Heart left ventricle (tissue), 16 donors: ENCODE data around the gene CACNA1C. TPM values are rescaled to one million over a fixed set of nuclear protein-coding genes. Genes with fewer than 3 reads are reported as not detected.

Experiments
- ATAC-seq, 4 donors: fragments of 200-7000 bp; cut with Tn5 transposase; one replicate each; pipeline ENCODE4 v1.9.1; 2020 to 2022; ENCODE audit warnings: moderate library complexity in 4 of 4, mild to moderate bottlenecking in 3 of 4, moderate number of reproducible peaks in 1 of 4
- DNase-seq, 5 donors: peaks; one replicate each; pipeline ENCODE4 v3.0.0-alpha.2; 2020
- H3K27ac ChIP-seq, 12 donors: fragments of 200-600 bp; sonication (generic) in 4 of 12; one replicate each; pipeline versions ENCODE4 v1.5.0 to v1.8.0; 2016 to 2022; ENCODE audit warnings: mild to moderate bottlenecking in 2 of 12
- H3K27me3 ChIP-seq, 9 donors: fragments of 200-600 bp; sonication (generic) in 2 of 9; one replicate each; pipeline versions ENCODE4 v1.5.1 to v1.8.0; 2016 to 2022; ENCODE audit warnings: mild to moderate bottlenecking in 3 of 9
- H3K36me3 ChIP-seq, 9 donors: fragments of 200-600 bp; sonication (generic) in 2 of 9; one replicate each; pipeline versions ENCODE4 v1.5.0 to v1.8.0; 2018 to 2022; ENCODE audit warnings: mild to moderate bottlenecking in 2 of 9
- H3K4me1 ChIP-seq, 12 donors: fragments of 200-600 bp; sonication (generic) in 4 of 12; one replicate each; pipeline versions ENCODE4 v1.5.0 to v1.8.0; 2016 to 2022; ENCODE audit warnings: mild to moderate bottlenecking in 3 of 12
- H3K4me3 ChIP-seq, 12 donors: fragments of 200-600 bp; sonication (generic) in 4 of 12; one replicate each; pipeline versions ENCODE4 v1.5.0 to v1.8.0; 2017 to 2022; ENCODE audit warnings: mild to moderate bottlenecking in 9 of 12, moderate library complexity in 4 of 12
- H3K9me3 ChIP-seq, 12 donors: fragments of 200-600 bp; sonication (generic) in 4 of 12; one replicate each; pipeline versions ENCODE4 v1.5.0 to v1.8.0; 2016 to 2022; ENCODE audit warnings: mild to moderate bottlenecking in 1 of 12
- POLR2A ChIP-seq, 2 donors: fragments of 450-650 bp; IDR thresholded peaks; one replicate each; pipeline ENCODE4 v1.6.1; 2017; ENCODE audit warnings: antibody characterized with exemption in 2 of 2, mild to moderate bottlenecking in 2 of 2, moderate library complexity in 2 of 2
- WGBS, 4 donors: extraction: QIAGEN DNeasy Blood & Tissue Kit in 2 of 4; methylation state at CpG; one replicate each; pipeline versions ENCODE4 v1.1.5 to v1.1.7; 2013 to 2018; 5-methylcytosine and 5-hydroxymethylcytosine counted together
- intact Hi-C, 10 donors: fragments of 100-400 bp; cut with DNase I; formaldehyde crosslinking; loops; one replicate each; pipeline versions ENCODE4 v1.11.1 to v1.14.2; 2022
- polyA plus RNA-seq, 2 donors: library from polyadenylated mRNA; stranded (reverse); fragments of 200-250 nt; gene quantifications; one replicate each; pipeline ENCODE4 v1.2.3, GENCODE V29; 2013
- total RNA-seq, 9 donors: library from RNA; depleted of rRNA in 2 of 9; stranded (reverse); fragments of >200 nt in 2 of 9; fragmentation: NEBNext Ultra II Directional in 3 of 9; extraction: Animal tissue kit (Norgen Biotek cat#: 25700) in 3 of 9; gene quantifications; one replicate each; pipeline versions ENCODE4 v1.1.0 to v1.2.4, GENCODE V29; 2016 to 2023
- TF ChIP-seq, protein P1 (sequence below), 12 donors: fragments of 200-600 bp; sonication (generic) in 4 of 12; IDR thresholded peaks; one replicate each; pipeline versions ENCODE4 v1.5.0 to v1.8.0; 2018 to 2022; ENCODE audit warnings: antibody characterized with exemption in 12 of 12, mild to moderate bottlenecking in 5 of 12
- donor health status: ischemic (EF 13 %, LVEDD 7.1; RV severe dilation, severe dysfunction).
- donor health status: healthy with polysubstance abuse.
- donor health status: DM: no; HTN: yes; CAD: no.
- donor health status: DM: no; HTN: no; CAD: no.
- donor health status: ischemic (EF 25% LVEDD 6.9; RV normal size, moderate dysfunction).
- donor health status: ischemic (EF 25% LVEDD 5.7; RV mildly dilated, moderate dysfunction).
- donor health status: healthy.
- donor health status: DM: yes; HTN: yes; CAD: no.
- donor health status: ischemic (EF 35%, LVEDD 5.7; RV mildly dilated, moderate dysfunction).
- donor health status: nonischemic (EF 11% LVEDD 7.7; RV severe dilation, severe dysfunction).
- donor health status: DM: yes; HTN: yes; CAD: no.
- donor health status: PGD.
- donor health status: ischemic (EF 29% LVEDD 5.4; RV normal size, mild dysfunction).
- donor health status: nonischemic (EF 23%, LVEDD 6.1; RV moderate dilation, normal function).

The CACNA1C gene
- total and polyA plus RNA-seq, 11 donors, result 41.9 to 196 (median 164) TPM

DNA sequence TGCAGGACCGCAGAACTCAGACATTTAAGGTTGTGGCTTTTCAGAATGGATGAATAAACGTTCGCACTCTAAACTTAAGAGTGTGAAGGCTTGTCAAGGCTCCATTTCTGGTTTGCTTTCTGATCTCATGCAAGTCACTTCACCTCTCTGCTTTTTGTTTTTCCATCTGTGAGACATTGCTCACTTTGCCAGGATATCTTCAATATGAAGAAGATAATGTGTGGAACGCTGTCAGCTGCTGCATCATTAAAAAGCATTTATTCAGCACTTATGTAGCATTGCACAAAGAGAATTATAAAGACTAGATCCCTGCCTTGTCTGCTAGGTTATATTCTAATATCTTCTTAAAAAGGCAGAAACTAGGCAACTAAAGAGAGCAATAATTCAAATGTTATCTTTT, 172.2 kb downstream of the CACNA1C start:
- H3K27ac ChIP-seq, result peak overlapping the region in 1 of 12 donors; percentile 1
- ATAC-seq (no peak), DNase-seq (no peak)
- H3K27me3 ChIP-seq, result no peaks in the 10 kb centered on the region
- H3K4me3 ChIP-seq, result no peak overlapping the region
- H3K4me1 ChIP-seq, result peaks cover 0 to 78% (median 27%) of the 10 kb centered on the region in 12 donors
- no peaks in the 10 kb centered on the region for H3K9me3 ChIP-seq
- no peak for TF ChIP-seq POLR2A (IDR thresholded peaks at IDR 0.05)
- TF ChIP-seq, protein P1, sequence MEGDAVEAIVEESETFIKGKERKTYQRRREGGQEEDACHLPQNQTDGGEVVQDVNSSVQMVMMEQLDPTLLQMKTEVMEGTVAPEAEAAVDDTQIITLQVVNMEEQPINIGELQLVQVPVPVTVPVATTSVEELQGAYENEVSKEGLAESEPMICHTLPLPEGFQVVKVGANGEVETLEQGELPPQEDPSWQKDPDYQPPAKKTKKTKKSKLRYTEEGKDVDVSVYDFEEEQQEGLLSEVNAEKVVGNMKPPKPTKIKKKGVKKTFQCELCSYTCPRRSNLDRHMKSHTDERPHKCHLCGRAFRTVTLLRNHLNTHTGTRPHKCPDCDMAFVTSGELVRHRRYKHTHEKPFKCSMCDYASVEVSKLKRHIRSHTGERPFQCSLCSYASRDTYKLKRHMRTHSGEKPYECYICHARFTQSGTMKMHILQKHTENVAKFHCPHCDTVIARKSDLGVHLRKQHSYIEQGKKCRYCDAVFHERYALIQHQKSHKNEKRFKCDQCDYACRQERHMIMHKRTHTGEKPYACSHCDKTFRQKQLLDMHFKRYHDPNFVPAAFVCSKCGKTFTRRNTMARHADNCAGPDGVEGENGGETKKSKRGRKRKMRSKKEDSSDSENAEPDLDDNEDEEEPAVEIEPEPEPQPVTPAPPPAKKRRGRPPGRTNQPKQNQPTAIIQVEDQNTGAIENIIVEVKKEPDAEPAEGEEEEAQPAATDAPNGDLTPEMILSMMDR (IDR thresholded peaks at IDR 0.05), result no peak
- WGBS, 4 donors, result 63 to 77% (median 65%) methylated on average over 4 of the region's 4 CpGs
- intact Hi-C loops, result no loop called here
- H3K36me3 ChIP-seq, result no peaks in the 10 kb centered on the region

DNA sequence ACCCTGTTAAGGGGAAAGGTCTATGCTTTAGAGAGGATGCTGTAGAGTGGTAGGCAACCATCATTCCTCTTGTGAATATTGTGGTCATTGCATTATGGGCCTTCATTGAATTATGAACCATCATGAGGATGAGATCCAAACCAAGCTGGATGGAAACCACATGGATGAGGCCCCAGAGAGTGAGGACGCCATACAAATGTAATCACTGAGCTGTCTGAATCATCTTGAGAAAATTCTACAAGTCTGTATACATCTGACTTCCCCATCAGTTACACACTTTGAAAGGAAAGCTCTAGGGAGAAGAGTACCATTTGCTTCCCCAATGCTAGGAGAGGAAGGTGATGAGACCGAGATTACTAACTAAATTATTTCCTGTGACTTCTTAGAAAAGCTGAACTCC, 172.9 kb downstream of the CACNA1C start:
- peaks cover 0 to 80% (median 28%) of the 10 kb centered on the region in 12 donors for H3K4me1 ChIP-seq
- WGBS, 4 donors, result 53 to 80% (median 68%) methylated on average over 2 of the region's 2 CpGs
- H3K27ac ChIP-seq, result peak overlapping the region in 1 of 12 donors; percentile 26

DNA sequence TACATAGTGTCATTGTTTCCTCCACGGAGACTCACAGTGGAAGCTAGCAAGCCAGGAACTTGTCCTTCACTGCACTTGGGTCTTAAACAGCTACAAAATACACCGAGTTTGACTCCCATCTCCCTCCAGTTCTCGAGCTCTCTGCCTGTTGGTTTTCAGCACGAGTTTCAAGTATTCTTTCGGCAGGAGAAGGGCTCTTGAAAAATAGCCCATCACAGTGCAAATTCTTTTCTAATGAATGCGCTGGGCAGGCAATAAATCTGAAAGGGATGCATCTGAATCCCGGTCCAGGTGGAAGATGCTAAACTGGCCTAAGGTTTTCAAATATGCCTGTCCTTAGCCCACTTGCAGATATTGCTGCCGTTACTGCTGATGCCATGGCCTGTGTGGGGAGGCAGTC, 173.9 kb downstream of the CACNA1C start:
- intact Hi-C loops, result no loop called here
- H3K27me3 ChIP-seq, result no peaks in the 10 kb centered on the region
- WGBS, 4 donors, result 46 to 52% (median 49%) methylated on average over 8 of the region's 8 CpGs
- no peak for DNase-seq
- TF ChIP-seq POLR2A (IDR thresholded peaks at IDR 0.05), result no peak
- TF ChIP-seq, protein P1 (IDR thresholded peaks at IDR 0.05), result no peak
- peaks cover 0 to 81% (median 32%) of the 10 kb centered on the region in 12 donors for H3K4me1 ChIP-seq
- no peaks in the 10 kb centered on the region for H3K36me3 ChIP-seq
- peak overlapping the region in 10 of 12 donors; percentile 0 to 54 (median 28) for H3K27ac ChIP-seq
- no peaks in the 10 kb centered on the region for H3K9me3 ChIP-seq
- no peak overlapping the region for H3K4me3 ChIP-seq
- ATAC-seq, result peak in 1 of 4 donors; percentile 35

More for the DNA sequence above, 172.9 kb downstream of the CACNA1C start:
- intact Hi-C loops, result no loop called here
- Histone ChIP-seq H3K9me3 (no peaks in the 10 kb centered on the region), H3K27me3 (no peaks in the 10 kb centered on the region), H3K4me3 (no peak overlapping the region), H3K36me3 (no peaks in the 10 kb centered on the region)
- TF ChIP-seq POLR2A (IDR thresholded peaks at IDR 0.05), result no peak
- TF ChIP-seq, protein P1 (IDR thresholded peaks at IDR 0.05), result no peak
- no peak for DNase-seq
- no peak for ATAC-seq

DNA sequence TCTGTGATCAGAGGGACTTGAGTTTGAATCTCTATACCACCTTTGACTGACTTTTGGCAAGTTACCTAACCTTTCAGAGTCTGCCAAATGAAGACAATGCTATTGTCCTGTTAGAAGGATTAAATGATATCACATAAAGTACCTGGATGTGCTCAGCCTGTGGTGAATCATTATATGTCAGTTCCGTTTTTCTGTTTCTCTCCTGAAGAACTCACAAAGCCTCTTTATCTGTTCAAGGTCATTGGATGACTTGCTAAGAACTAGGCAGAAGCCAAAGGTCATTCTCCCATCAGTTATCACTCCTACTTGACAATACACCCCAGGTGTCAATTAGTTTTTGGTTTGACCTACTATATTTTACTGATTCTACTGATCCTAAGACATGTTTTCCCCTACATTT, 174.6 kb downstream of the CACNA1C start:
- no peak for ATAC-seq
- Histone ChIP-seq H3K9me3 (no peaks in the 10 kb centered on the region), H3K4me3 (no peak overlapping the region), H3K36me3 (no peaks in the 10 kb centered on the region), H3K27ac (peak overlapping the region in 4 of 12 donors; percentile 26 to 47 (median 40)), H3K27me3 (no peaks in the 10 kb centered on the region), H3K4me1 (peaks cover 0 to 85% (median 35%) of the 10 kb centered on the region in 12 donors)
- no peak for DNase-seq
- 56 to 75% (median 66%) methylated on average over 1 of the region's 1 CpG for WGBS, 4 donors
- intact Hi-C loops, result no loop called here
- no peak for TF ChIP-seq POLR2A (IDR thresholded peaks at IDR 0.05)
- TF ChIP-seq, protein P1 (IDR thresholded peaks at IDR 0.05), result no peak
